Stimulated activated CD4-positive, alpha-beta T cell treated with anti-CD3 and anti-CD28 coated beads, Interleukin-4, amount 100 ng/mL, for 1 hour (primary cell): ENCODE results near the gene CD8B.

Experiments
- DNase-seq: peaks from one replicate; pipeline ENCODE4 v3.0.0-alpha.2; 2020

CD8B gene

GRCh38 chr2:86768189-86768949 is 93.3 kb downstream of the CD8B start:
- no peak for DNase-seq
